Measurements from ENCODE around the gene PIK3C2A.
"Not testable (repeated sequence)": the region's sequence is repeated elsewhere in the genome, so short reads cannot be mapped to it uniquely, and the experiment has no call there.

PIK3C2A gene

DNA sequence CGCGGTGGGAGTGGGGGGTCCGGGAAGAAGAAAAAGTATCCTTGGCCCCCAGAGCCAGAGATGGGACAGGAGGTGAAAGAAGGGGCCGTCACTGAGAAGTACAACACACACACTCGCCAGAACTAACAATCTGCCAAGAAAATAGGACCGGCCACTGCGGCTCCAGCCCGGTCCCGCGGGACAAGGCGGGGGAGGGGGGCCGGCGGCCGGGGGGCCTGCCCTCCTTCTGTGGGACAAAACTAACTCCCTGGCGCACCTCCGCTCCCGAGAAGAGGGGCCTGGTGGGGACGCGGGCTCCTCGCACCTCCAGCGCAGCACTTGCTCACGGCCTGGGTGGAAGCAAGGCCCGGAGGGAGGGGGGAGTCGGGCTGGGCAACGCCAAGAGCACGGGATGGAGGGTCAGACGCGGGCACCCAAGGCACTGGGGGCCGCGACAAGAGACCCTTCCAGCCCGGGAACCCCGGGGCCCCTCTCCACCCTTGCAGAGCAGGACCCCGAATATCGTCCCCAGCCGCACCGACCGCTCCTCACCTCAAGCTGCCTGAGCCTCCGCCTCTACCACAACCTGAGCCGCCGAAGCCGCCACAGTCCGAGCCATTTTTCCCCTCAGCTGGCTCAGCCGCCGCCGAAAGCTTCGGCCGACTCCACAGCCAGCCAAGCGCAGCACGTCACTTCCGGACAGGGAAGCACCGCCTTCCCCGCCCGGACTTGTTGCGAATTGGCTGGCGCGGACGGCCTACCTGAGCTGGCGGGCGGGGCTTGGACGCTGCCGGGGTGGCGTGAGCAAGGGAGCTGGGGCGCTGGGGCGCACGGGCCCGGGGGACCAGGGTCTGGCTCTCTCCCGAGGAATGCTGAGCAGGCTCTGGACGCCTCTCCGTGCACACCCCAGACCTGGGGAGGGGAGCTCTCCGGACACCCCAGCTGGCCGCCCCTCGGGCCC is at the start of gene PIK3C2A:
PIK3C2A (minus strand) TSS at position 670 of the 940 bp plus-strand sequence. CDS start 38,245 bp downstream, outside the sequence.
- DNase-seq: peak; percentile 95 to 97

- DNase-seq: no peak
These were observed 49.4 kb upstream of the PIK3C2A start for GRCh38 chr11:17257196-17257595.

DNA sequence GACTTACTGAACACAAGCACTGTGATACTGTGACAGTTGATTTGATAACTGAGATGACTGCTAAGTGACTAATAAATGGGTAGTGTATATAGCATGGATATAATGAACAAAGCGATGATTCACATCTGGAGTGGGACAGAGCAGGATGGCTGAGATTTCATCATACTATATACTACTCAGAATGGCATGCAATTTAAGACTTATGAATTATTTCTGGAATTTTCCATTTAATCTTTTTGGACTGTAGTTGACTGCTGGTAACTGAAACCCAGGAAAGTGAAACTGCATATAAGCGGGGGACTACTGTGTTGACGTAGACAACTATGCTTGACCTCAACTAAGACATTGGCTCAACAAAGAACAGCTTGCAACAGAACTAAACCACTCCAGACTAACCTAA is 48.7 kb upstream of the PIK3C2A start:
- no peak for DNase-seq

- no peak for DNase-seq
These were observed 44.9 kb upstream of the PIK3C2A start for GRCh38 chr11:17252704-17253103.

- DNase-seq: no peak
These were observed 43.0 kb upstream of the PIK3C2A start for GRCh38 chr11:17250561-17251350.

DNA sequence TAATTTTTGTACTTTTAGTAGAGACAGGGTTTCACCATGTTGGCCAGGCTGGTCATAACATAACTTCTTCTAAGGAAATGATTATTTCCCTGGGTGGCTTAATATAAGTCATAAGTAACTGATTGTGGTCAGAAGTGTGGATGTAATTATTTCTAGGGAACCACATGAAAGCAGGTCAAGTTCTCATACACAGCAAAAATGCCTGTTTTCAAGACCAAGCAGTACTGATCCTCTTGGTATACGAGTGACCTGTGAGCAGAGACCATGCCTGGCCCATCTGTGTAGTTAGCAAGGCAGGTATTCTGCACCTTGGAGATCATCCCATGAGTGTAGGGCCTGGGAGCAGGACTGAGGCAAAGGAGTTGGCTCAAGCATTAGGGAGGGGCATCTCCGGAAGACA is 36.3 kb upstream of the PIK3C2A start:
- DNase-seq: peak; percentile 33 to 36

DNA sequence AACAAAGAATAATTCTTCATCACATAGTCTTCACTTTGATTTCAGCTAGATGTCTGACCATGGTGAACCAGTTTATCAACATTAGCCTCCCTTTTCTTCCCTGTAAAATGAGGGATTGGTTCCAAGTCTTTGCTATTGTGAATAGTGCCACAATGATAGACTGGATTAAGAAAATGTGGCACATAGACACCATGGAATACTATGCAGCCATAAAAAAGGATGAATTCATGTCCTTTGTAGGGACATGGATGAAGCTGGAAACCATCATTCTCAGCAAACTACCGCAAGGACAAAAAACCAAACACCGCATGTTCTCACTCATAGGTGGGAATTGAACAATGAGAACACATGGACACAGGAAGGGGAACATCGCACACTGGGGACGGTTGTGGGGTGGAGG is 35.2 kb upstream of the PIK3C2A start:
- not testable (repeated sequence) for DNase-seq

DNA sequence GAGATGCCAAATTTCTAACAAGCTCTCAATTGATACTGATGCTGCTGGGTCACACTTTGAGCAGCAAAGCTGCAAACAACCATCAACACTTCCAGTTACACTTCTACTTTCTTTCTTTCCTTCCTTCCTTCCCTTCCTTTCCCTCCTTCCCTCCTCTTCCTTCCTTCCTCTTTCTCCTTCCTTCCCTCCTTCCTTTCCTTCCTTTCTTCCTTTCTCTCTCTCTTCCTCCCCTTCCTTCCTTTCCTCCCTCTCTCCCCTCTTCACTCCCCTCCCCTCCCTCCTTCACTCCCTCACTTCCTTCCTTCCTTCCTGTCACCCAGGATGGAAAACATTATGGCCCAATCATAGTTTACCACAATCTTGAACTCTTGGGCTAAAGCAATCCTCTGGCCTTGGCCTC is 33.0 kb upstream of the PIK3C2A start:
- DNase-seq: no peak

- DNase-seq: not testable (repeated sequence)
These were observed 32.1 kb upstream of the PIK3C2A start for GRCh38 chr11:17239927-17240326.

DNA sequence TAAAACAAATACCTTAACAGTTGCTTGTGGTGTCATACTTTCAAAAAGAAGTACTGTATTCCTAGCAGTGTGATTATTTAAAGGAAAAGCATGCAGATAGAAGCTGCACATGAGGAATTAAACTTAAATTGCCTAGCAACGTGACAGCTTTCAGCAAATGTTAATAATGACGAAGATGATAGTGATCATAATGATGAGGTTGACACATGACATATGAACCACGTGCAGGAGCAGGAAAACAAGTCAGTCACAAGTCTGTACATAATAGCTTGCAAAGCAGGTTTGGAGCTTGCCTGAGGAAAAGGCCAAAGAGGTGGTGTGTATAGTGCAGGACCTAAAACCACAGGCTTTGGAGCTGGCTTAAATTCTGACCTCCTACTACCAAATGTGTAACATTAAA is 30.6 kb upstream of the PIK3C2A start:
- DNase-seq: no peak

DNA sequence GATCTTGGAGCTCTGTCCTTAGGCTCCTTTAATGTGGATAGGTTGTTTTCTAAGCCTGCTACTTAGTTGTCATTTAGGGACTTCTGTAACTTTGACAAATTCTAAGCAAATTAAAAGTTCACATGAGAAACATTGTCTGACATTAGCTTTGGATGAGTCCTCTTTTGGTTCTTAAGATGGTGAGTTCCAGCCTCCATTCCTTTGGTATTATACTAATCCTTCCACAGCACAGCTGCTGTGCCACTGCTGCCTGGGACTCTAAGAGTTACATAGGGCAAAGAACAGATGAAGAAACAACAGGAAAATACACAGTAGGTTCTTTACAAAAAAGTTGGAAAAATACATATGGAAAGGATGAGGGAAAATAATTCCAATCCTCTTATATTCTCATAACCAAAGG is 25.3 kb upstream of the PIK3C2A start:
- no peak for DNase-seq

- peak; percentile 60 to 62 for DNase-seq
These were observed 23.4 kb upstream of the PIK3C2A start for GRCh38 chr11:17230867-17231851.

- peak in 1 of 2 experiments; percentile 42 for DNase-seq
These were observed 21.8 kb upstream of the PIK3C2A start for GRCh38 chr11:17229481-17230152.

DNA sequence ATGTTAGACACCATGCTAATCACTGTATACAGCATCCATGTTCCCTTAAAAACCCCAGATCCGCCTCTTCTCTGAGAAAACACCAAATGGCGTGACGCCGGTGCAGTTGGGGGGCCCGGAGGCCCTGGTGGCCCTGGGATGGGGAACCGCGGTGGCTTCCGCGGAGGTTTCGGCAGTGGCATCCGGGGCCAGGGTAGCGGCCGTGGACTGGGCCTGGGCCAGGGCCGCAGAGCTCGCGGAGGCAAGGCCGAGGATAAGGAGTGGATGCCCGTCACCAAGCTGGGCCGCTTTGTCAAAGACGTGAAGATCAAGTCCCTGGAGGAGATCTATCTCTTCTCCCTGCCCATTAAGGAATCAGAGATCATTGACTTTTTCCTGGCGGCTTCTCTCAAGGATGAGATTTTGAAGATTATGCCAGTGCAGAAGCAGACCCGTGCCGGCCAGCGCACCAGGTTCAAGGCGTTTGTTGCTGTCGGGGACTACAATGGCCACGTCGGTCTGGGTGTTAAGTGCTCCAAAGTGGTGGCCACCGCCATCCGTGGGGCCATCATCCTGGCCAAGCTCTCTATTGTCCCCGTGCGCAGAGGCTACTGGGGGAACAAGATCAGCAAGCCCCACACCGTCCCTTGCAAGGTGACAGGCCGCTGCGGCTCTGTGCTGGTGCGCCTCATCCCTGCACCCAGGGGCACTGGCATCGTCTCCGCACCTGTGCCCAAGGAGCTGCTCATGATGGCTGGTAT is 20.6 kb upstream of the PIK3C2A start:
- DNase-seq: not testable (repeated sequence)

GRCh38 chr11:17224727-17225126 is 16.9 kb upstream of the PIK3C2A start:
- no peak for DNase-seq

- DNase-seq: no peak
These were observed 14.2 kb upstream of the PIK3C2A start for GRCh38 chr11:17221968-17222367.

DNA sequence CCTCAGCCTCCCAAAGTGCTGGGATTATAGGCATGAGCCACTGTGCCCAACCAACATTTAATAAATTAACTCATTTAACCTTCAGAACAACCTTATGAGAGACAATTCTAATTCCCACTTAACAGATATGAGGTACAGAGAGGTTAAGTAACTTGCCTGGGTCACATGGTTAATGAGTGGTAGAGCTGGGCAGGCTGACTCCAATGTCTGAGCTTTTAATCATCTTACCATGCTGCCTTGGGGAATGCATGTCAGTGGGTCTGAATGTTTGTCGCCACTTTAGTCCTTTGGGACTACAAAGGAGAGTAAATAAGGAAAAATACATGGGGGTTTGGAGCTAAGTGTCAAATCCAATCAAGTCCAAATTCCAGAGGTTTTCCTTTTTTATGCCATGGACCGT is 11.2 kb upstream of the PIK3C2A start:
- no peak for DNase-seq

- no peak for DNase-seq
These were observed 10.6 kb upstream of the PIK3C2A start for GRCh38 chr11:17218403-17218802.

GRCh38 chr11:17217401-17217800 is 9.6 kb upstream of the PIK3C2A start:
- no peak for DNase-seq

DNA sequence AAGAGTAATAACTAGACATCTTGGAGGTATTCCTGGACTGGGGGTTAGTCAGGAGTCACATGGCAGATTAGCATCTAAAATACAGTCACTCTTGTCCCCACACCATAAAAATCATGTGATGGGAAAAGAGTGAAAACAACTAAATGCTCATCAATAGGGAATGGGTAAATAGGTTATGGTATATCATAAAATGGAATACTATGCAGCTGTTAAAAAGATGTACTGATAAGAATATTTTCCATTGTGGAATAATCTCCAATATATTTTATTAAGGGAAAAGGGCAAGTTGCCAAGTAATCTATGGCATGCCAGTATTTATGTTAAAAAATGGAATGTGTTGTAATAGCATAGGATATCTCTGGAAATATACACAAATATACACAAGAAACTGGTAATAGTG is 6.6 kb upstream of the PIK3C2A start:
- no peak for DNase-seq

- DNase-seq: no peak
These were observed 3.5 kb upstream of the PIK3C2A start for GRCh38 chr11:17211286-17211685.
